WTC11 (cell line): Measurements from ENCODE around the gene IL20RB. TPM values are rescaled to one million over a fixed set of nuclear protein-coding genes. Genes with fewer than 3 reads are reported as not detected.

Experiments
- ATAC-seq: fragments of 200-7000 bp; cut with Tn5 transposase; 2 replicates; pipeline ENCODE4 v1.10.0; 2021; ENCODE audit warnings: mild to moderate bottlenecking, moderate library complexity
- CTCF ChIA-PET: fragments of 300-600 bp; sonication (Branson Sonifier 250); formaldehyde crosslinking; loops from one replicate; lab custom pipeline; 2021; ENCODE audit warnings: antibody characterized with exemption; lab: Charles Lee
- POLR2A ChIA-PET: fragments of 350-600 bp; sonication (Branson Sonifier 250); formaldehyde crosslinking; loops from one replicate; lab custom pipeline; 2021; ENCODE audit warnings: antibody characterized with exemption; lab: Charles Lee
- DNase-seq: peaks from one replicate; pipeline ENCODE4 v3.0.0; 2021; ENCODE audit warnings: low spot score
- H3K27ac Mint-ChIP-seq: 2 replicates; pipeline ENCODE4 v1.8.0; 2021; ENCODE audit warnings: mixed read lengths
- H3K27me3 Mint-ChIP-seq: 2 replicates; pipeline ENCODE4 v1.8.0; 2021; ENCODE audit warnings: low read depth, mild to moderate bottlenecking, moderate library complexity, mixed read lengths
- H3K36me3 Mint-ChIP-seq: 2 replicates; pipeline ENCODE4 v1.8.0; 2021; ENCODE audit warnings: mixed read lengths
- H3K4me1 Mint-ChIP-seq: 2 replicates; pipeline ENCODE4 v1.8.0; 2022; ENCODE audit warnings: mixed read lengths
- H3K4me3 Mint-ChIP-seq: 2 replicates; pipeline ENCODE4 v1.8.0; 2021; ENCODE audit warnings: mild to moderate bottlenecking, moderate library complexity, mixed read lengths
- H3K9me3 Mint-ChIP-seq: 2 replicates; pipeline ENCODE4 v1.8.0; 2021; ENCODE audit warnings: mixed read lengths
- CDX4 ChIP-seq: fragments of 250-450 bp; sonication (Bioruptor Pico); IDR thresholded peaks from 2 replicates; pipeline ENCODE4 v1.9.0; 2021; ENCODE audit warnings: moderate library complexity, mild to moderate bottlenecking, inconsistent platforms, borderline replicate concordance
- CREB1 ChIP-seq: sonication (generic); formaldehyde crosslinking; IDR thresholded peaks from 2 replicates; pipeline ENCODE4 v1.8.0; 2023; ENCODE audit warnings: mild to moderate bottlenecking, missing genetic modification reagents
- EMX1 ChIP-seq: fragments of 250-450 bp; sonication (Bioruptor Pico); IDR thresholded peaks from 2 replicates; pipeline ENCODE4 v1.8.0; 2021; ENCODE audit warnings: mild to moderate bottlenecking
- ERG ChIP-seq: fragments of 250-450 bp; sonication (Bioruptor Pico); IDR thresholded peaks from 2 replicates; pipeline ENCODE4 v1.8.0; 2021; ENCODE audit warnings: mild to moderate bottlenecking
- ESRRA ChIP-seq: sonication (generic); formaldehyde crosslinking; IDR thresholded peaks from 2 replicates; pipeline ENCODE4 v1.8.1; 2022; ENCODE audit warnings: mild to moderate bottlenecking, missing genetic modification reagents, borderline replicate concordance
- ETV6 ChIP-seq: sonication (generic); formaldehyde crosslinking; IDR thresholded peaks from 2 replicates; pipeline ENCODE4 v1.8.1; 2022; ENCODE audit warnings: mild to moderate bottlenecking, missing genetic modification reagents
- GTF2I ChIP-seq: fragments of 250-450 bp; sonication (Bioruptor Pico); conservative IDR thresholded peaks from 2 replicates; pipeline ENCODE4 v1.4.0; 2021; ENCODE audit warnings: mild to moderate bottlenecking
- HMGA2 ChIP-seq: fragments of 250-450 bp; sonication (Bioruptor Pico); IDR thresholded peaks from 2 replicates; pipeline ENCODE4 v1.4.0; 2021; ENCODE audit warnings: mild to moderate bottlenecking, moderate library complexity
- IRF1 ChIP-seq: sonication (generic); formaldehyde crosslinking; IDR thresholded peaks from 2 replicates; pipeline ENCODE4 v1.8.0; 2023; ENCODE audit warnings: missing genetic modification reagents
- MAX ChIP-seq: sonication (generic); formaldehyde crosslinking; IDR thresholded peaks from 2 replicates; pipeline ENCODE4 v1.8.0; 2022; ENCODE audit warnings: mild to moderate bottlenecking, missing genetic modification reagents
- NR3C1 ChIP-seq: sonication (generic); formaldehyde crosslinking; conservative IDR thresholded peaks from 2 replicates; pipeline ENCODE4 v1.8.1; 2023; ENCODE audit warnings: low read depth, mild to moderate bottlenecking, missing genetic modification reagents
- PRDM15 ChIP-seq: sonication (generic); formaldehyde crosslinking; IDR thresholded peaks from 2 replicates; pipeline ENCODE4 v1.8.0; 2022; ENCODE audit warnings: missing genetic modification reagents
- USF1 ChIP-seq: sonication (generic); formaldehyde crosslinking; IDR thresholded peaks from 2 replicates; pipeline ENCODE4 v1.8.0; 2022; ENCODE audit warnings: mild to moderate bottlenecking, missing genetic modification reagents
- USF2 ChIP-seq: sonication (generic); formaldehyde crosslinking; IDR thresholded peaks from 2 replicates; pipeline ENCODE4 v1.8.1; 2023; ENCODE audit warnings: mild to moderate bottlenecking, missing genetic modification reagents, moderate library complexity
- ZBTB43 ChIP-seq: sonication (generic); formaldehyde crosslinking; IDR thresholded peaks from 2 replicates; pipeline ENCODE4 v1.8.1; 2023; ENCODE audit warnings: mild to moderate bottlenecking, missing genetic modification reagents
- ZMAT4 ChIP-seq: fragments of 250-450 bp; sonication (Bioruptor Pico); IDR thresholded peaks from 2 replicates; pipeline ENCODE4 v1.9.0; 2021; ENCODE audit warnings: mild to moderate bottlenecking
- ZNF219 ChIP-seq: sonication (generic); formaldehyde crosslinking; IDR thresholded peaks from 2 replicates; pipeline ENCODE4 v1.8.0; 2023; ENCODE audit warnings: missing genetic modification reagents, mild to moderate bottlenecking, borderline replicate concordance
- ZNF263 ChIP-seq: sonication (generic); formaldehyde crosslinking; IDR thresholded peaks from 2 replicates; pipeline ENCODE4 v1.8.1; 2022; ENCODE audit warnings: low read depth, mild to moderate bottlenecking, moderate library complexity, missing genetic modification reagents
- ZNF512 ChIP-seq: sonication (generic); formaldehyde crosslinking; IDR thresholded peaks from 2 replicates; pipeline ENCODE4 v1.8.1; 2022; ENCODE audit warnings: missing genetic modification reagents, borderline replicate concordance
- ZSCAN18 ChIP-seq: fragments of 250-450 bp; sonication (Bioruptor Pico); IDR thresholded peaks from 2 replicates; pipeline ENCODE4 v2.1.2; 2022; ENCODE audit warnings: mild to moderate bottlenecking, moderate library complexity
- total RNA-seq: library from RNA; stranded (reverse); gene quantifications from 3 replicates; pipeline ENCODE4 v1.2.3, GENCODE V29; 2021

IL20RB gene
- total RNA-seq, 1 experiment from 2014 or later: 2.3 TPM

GRCh38 chr3:136942803-136943202 lies 15.0 kb upstream of the IL20RB start (continued):
- TF ChIP-seq ZNF512 (CRISPR knock-in tag) (no peak), PRDM15 (no peak), ZBTB43 (CRISPR knock-in tag) (no peak), IRF1 (CRISPR knock-in tag) (no peak), ERG (CRISPR knock-in tag) (no peak), ETV6 (CRISPR knock-in tag) (no peak)

- Mint-ChIP-seq H3K9me3 (no peaks in the 10 kb centered on the region), H3K4me1 (peaks cover 43% of the 10 kb centered on the region), H3K27me3 (no peaks in the 10 kb centered on the region), H3K27ac (peak overlapping the region; percentile 78; the same call in 1 of the 2 replicates), H3K4me3 (no peak overlapping the region), H3K36me3 (peaks cover 8% of the 10 kb centered on the region)
- ATAC-seq (no peak), DNase-seq (no peak)
- ChIA-PET CTCF (no interaction called here), POLR2A (no interaction called here)
- TF ChIP-seq USF1 (CRISPR knock-in tag) (no peak), EMX1 (no peak), CREB1 (no peak), ERG (CRISPR knock-in tag) (no peak), IRF1 (CRISPR knock-in tag) (no peak), ETV6 (CRISPR knock-in tag) (no peak), GTF2I (CRISPR knock-in tag) (no peak), ZNF219 (CRISPR knock-in tag) (no peak), MAX (CRISPR knock-in tag) (no peak), NR3C1 (CRISPR knock-in tag) (no peak), CDX4 (CRISPR knock-in tag) (no peak), ZMAT4 (no peak), ZSCAN18 (CRISPR knock-in tag) (no peak), USF2 (CRISPR knock-in tag) (no peak), HMGA2 (CRISPR knock-in tag) (no peak), ESRRA (no peak), ZNF263 (no peak)
Observed at GRCh38 chr3:136943436-136943835, 14.3 kb upstream of the IL20RB start.
